GM21515 (cell line): ENCODE results near the gene ATP5ME.
A peak's percentile ranks its signal among the peaks of the same experiment; 100 is the strongest.
"Not testable (repeated sequence)": the region's sequence is repeated elsewhere in the genome, so short reads cannot be mapped to it uniquely, and the experiment has no call there.

Source experiments
- ATAC-seq: cut with Tn5 transposase; IDR thresholded peaks from one replicate; pipeline ENCODE4 v1.9.1; 2021; ENCODE audit not compliant: unreplicated experiment

The ATP5ME gene

DNA sequence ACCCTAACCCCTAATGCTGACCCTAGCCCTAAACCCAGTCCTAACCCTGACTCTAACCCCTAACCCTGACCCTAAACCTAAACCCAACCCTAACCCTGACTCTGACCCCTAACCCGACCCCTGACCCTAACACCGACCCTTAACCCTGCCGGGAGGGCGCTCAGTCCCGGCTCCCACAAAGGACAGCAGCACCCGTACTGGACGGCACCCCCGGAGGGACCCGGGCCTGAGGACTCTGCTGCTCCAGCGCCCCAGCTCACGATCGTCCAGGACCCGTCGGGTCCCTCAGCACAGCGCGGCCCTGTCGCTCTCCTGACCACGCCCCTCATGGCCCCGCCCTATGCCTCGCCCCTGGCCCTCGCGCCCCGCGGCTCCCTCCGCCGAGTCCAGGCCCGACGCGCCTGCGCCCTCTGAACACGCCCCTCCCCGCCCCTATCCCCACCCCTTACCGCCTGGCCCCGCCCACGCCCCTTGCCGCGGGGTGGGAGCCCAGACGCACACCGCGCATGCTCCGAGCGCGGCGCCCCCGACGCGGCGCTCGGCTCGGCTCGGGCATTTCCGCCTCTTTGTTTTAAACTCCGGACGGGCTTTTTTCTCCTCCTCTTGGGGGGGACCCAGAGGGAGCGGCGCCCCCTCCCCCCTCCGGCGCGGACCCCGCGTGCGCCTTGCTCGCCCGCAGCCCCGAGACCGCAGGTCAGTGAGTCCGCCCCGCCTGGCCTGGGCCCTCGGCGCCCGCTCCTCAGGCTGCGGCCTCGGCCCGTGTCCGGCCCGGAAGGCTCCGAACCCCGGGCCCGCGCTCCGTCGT is 31.4 kb upstream of the ATP5ME start, which contains the start of gene PCGF3:
TSS of gene PCGF3 (plus strand) at position 555 of the 805 bp plus-strand sequence. CDS start 27,849 bp downstream, outside the sequence.
- peak; percentile 88 for ATAC-seq

DNA sequence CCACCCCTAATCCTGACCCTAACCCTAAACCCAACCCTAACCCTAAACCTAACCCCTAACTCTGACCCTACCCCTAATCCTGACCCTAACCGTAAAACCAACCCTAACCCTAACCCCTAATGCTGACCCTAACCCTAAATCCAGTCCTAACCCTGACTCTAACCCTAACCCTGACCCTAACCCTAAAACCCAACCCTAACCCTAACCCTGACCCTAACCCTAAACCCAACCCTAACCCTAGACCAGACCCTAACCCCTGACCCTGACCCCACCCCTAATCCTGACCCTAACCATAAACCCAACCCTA is 30.8 kb upstream of the ATP5ME start:
- no peak for ATAC-seq

DNA sequence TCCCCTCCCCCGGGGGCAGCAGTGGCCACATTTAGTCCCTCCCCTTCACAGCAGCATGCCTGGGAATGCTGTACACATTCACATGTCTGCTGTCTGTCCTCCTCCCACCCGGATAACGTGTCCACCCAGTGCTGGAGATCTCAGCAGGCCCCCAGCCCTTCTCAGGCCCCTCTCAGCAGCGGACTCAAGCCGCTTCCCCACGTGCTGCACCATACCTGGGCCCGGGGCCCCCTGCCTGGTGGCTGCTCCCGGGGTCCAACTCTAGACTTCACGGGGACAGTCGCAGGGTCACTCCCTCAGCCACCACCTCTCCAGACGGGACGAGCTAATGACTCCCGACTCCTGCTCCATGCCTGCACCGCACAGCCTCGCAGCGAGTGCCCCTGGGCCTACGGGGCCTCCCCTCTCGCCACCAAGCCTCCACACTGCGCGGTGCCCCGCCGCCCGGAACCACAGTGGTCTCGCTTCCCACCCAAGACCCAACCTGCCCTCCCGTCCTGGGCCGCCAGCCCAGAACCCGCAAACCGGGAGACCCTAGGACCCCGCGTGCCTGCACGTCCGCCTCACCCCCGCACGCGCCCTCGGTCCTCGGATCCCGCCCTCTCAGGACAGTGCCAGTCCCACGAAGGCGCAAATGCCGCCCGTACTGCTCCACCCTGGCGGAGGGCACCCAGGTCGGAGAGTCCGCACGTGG is 30.3 kb upstream of the ATP5ME start:
- no peak for ATAC-seq

DNA sequence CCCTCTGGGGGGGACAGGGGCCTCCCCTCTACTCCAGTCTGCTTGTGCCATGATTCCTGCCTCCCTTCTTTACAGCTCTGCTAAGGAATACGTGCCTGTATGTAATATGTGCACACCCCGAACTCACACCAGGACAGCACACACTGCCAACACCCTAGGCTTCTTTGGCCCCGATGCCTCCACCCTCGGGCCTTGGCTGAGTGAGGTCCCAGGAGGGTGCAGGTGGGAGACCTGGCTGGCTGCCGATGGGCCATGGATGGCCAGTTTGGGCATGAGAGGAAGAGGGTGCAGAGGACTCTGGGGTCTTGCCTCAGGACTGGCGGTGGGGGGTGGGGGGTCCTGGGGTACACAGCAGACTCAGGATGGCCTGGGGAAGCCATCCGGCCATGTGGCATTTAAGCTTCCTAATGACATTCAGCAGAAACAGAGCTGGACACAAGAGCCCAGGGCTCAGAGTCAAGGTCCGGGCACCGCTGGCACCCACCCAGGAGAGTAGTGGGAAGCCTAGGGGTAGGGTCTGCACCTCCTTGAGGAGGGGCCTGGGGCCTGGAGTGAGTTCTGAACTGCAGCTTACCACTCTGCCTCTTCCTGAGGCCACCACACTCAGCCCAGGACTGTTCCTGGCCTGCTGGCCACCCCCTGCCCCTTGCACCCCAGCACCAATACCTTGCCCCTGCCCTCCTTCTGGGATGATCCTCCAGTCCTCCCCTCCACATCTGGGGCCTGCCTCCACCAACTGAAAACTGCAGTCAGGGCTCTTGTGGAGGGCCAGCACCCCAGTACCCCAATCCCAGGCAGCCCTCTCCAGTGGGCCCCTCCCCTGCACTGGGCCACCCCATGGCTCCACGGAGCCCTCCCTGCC is 29.5 kb upstream of the ATP5ME start:
- no peak for ATAC-seq

DNA sequence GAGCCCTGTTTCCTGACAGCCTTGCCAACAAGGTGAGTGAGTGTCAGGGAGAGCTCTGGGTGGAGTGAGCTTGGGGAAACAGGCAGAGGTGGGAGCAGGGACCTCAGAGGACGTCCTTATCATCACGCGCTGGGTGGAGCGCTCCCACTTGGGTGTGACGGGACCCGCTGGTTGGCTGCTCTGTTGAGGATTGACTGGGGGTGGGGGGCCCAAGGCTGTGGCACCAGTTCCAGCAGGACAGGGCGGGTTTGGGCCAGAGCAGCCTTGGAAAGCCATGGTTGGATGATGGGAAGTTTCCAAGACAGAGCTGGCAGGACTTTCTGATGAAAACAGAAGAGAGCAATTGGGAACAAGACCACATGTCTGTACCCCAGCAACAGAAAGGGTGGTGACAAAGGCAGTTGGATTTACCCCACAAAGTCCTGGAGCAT is 28.6 kb upstream of the ATP5ME start:
- ATAC-seq = no peak

DNA sequence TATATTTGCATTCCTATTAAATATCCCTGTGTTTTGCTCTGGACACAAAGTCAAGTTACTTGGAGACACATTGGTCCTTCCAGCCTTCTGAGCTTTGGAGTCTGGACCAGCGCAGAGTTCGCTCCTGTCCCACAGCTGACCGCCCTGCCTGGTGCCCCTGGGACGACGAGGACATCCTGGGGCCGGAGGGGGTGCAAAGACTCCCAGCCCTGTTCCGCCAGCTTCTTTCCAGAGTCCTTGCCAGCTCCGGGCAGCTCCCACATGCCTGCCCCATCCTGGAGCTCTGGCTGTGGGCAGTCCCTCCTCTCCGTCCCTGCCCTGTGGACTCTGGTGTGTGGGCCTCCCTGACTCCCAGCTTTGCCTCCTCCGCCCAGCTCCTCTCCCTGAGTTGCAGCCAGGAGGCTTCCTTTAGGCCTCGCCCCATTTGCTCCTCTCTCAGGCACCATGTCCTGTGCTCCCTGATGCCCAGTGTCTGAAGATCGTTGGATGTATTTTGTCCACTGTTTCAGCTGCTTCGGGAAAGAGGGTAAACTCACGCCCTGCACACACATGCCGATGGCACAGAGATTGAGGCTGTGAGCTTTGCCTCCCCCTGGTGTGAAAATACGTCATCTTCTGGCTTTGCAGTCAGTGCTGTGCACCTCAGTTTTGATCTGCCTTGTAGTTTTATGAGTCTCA is 26.6 kb upstream of the ATP5ME start:
- no peak for ATAC-seq

DNA sequence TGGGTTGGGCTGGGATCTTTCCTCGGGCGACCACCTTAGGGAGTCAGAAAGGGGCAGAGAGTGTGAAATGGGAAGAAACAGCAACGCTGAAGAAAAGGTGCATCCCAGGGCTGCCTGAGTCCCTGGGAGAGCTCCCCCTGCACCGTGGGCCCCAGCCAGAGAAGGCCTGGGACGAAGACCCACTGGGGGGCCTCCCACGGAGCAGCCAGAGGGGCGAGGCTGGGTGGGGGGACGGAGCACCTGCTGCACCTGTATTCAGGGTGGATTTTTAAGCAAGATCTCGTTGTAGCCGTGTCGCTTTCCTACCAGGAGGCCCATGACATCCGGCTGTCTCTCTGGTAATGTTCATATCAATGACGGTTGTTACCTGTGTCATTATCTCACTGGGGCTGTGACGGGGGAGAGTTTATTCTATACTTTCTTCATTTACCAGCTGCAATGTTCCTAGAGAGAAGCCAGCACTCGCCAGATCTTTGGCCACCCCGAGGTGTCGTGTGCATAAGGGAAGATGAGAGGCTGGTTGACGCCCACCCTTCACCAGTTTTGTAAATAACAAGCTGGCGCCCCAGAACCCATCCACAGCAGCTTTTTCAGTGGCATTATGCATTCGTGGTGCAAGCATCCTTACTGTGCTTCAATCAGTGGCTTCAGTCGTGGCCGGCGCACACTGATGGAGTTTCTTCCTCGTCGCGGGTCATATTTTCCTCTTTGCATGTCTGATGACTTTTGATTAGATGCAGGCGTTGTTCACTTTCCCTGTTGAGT is 25.9 kb upstream of the ATP5ME start:
- no peak for ATAC-seq

DNA sequence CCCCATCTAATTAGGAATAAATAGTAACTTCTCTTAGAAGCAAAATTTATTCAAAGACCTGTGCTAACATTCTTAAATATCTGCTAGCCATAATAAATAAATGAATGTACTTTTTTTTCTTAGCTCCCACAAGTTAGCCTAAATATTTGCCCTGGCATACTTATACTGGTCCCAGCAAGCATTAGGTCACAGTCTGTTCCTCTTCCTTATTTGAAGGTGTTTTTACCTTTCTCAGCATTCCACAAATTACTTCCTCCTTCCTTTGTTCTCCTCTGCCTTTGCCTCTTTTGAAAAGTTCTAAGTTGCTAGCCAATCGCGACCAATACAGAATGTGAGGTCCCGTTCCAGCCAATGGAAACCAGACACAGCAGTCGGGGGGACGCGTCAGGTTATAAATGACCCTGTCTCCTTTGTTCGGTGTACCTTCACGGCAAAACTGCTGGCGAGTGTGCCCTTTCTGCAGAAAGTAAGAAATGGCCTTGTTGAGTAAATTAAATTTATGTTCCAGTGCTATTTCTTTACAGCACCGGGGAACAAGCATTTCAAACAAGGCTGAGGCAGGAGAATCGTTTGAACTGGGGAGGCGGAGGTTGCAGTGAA is 20.4 kb upstream of the ATP5ME start:
- ATAC-seq = not testable (repeated sequence)

DNA sequence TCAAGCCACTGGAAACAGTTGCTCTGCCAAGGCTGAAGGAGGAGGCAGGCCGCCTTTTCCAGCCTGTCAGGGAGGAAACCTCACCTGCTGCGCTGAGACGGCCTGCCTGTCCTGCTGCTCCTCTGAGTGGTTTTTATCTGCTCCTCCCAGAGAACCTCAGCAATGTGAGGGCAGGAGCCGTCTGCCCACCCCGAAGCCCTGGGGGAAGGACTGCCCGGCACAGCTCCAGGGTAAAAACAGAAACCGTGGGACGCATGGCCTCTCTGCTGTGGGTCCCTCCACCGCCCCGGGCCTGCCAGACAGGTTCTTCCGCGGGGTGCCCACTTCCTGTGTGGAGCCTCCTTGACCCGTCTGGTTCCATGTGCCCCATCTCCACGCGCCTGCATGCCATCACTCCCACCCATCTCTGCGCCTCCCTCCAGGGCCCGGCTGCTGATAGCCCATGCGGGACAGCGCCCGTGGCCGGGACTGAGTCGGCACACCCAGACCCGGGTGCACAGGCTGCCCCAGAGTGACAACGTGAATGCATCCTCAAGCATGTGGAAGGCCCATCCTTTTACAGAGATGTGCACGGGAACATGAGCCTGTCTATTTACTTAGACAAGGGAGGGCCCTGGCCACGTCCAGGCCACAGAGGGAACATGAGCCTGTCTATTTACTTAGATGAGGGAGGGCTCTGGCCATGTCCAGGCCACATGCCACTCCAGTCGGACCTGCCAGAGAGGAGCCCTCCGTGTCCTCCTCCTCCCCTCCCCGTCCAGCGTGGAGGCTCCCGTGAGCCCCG is 18.9 kb upstream of the ATP5ME start:
- ATAC-seq = no peak

DNA sequence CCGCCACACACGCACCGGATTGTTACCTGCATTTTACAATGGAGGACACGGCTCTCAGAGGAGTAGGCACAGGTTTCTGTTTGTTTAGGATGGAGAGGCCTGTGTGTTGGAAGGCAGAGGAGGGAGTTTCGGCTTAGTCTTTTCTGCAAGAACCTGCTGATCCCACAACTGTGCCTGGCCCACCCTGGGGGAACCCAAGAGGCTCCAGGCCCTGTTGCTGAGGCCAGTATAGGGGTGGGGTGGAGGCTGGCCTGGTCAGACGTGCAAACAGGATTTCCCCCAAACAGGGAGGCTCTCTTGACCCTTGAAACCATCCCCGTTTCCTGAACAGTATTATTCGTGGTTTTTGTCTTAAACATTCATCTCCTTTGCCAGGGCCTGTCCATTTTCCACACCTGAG is 15.6 kb upstream of the ATP5ME start:
- ATAC-seq = no peak

DNA sequence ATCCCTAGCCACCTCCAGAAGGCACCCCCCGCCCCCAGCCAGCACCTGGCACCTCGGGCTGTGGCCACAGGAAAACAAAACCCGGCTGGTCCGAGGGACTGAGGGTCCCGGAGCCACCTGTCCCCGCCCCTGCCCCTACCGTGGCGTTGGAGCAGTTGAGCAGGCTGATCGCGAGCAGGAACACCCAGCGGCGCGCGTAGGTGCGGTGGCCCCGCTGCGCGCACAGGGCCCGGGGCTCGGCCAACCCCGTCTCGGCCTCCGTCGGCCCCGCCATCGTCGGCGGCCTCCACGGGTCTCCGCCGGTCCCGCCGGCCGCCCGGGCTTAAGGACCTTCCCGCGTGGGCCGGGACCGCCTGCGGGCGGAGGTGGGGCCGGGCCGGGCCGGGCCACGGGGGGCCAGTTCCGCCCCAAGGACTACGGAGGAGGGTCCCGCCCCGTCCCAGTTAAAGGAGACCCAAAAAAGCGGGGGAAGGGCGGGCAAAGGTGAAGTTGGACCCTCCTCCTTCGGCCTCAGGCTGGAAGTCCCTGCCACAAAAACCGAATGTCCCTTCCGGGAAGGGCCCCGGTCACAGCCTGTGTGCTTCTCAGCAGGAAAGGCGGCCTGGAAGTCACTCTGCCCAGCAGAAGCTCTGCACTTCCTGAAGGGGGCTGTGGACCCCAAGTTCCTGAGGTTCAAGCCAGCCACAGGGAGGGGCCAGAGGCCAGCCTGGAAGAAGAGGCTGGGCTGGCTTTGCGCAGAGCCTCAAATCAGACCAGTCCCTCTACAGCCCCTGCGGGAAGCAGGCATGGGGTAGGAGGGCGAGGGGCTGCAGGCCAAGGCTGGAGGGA is 15.0 kb upstream of the ATP5ME start, which contains the start of gene SLC49A3:
TSS of gene SLC49A3 (minus strand) at position 298 of the 828 bp plus-strand sequence. CDS start at position 274, 24 bp downstream.
- no peak for ATAC-seq

DNA sequence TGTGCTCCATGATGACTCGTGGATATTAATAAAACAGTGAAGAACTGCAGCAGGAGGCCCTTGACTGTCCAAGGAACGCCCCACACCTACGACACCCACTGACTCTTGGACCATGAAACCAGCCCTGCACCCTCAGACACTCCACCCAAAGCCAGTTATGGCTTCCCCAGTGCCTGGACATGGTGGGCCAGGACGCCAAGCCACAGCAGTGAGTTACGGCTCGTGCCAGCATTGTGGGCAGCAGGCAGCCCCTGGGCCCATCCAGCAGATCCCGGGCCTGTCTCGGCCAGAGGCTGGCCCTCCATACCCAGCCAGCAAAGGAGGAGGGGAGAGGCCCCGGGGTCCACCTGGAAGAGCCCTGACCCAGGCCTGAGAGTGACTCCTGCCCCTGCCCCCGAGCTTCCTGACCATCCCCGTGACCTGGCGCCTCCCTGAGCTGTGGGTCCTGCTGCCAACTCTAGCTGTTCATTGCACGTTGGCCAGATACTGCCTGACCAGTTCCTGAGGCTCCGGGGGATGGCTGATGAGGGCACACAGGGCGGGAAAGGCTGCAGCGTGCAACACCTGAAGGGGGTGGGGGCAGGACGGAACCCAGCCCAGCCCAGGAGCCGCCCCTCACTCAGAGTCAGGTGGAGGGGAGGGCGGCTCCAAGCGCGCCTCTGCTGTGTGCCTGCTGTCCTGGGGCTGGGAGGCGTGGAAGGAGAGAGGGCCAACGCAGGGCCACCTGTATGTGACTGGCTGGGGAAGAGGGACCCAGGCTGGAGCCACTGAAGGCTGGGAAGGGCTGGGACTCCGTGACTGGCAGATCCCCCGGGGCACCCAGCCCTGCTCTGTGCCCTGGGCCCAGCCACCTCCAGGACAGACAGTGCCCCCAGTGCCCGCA is 14.1 kb upstream of the ATP5ME start:
- ATAC-seq = no peak

DNA sequence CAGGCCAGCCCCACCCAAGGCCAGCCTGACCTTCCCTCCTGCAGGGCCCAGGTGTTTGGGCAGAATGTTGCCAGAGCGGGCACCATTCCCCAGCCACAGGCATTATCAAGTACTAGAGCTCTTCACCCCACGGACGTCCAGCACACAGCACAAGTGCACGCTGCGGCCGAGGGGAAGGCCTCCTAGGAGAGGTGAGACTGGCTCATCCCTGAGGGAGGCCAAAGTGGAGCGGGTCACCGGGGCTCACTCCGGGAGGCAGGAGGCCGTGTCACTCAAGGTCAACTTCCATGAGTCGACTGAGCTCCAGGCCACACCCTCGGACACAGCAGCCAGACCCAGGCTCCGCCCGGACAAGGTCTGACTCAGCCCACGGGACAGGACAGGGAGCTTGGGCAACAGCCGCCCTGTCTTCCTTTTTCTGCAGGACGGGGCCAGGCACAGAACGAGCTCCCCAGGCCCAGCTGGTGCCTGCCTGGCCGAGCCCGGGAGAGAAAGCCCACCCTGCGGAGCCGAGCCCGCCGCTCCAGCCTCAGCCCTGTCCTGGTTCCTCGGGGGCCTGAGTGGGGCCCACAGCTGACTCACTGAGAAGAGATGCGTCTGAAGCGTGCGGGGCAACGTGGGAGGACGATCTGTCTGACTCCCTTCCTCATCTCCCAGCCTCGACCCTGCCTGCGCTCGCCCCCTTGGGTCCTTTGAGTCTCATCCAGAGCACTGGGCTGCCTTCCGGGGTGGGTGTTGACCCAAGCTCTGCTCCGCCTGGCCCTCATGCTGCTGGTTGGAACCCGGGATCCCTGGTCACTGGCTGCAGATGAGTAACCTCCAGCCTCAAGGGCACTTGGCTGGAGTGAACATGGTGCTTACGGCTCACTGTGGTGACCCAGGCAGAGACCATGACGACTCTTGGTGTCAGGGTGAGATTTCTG is 13.2 kb upstream of the ATP5ME start:
- no peak for ATAC-seq

DNA sequence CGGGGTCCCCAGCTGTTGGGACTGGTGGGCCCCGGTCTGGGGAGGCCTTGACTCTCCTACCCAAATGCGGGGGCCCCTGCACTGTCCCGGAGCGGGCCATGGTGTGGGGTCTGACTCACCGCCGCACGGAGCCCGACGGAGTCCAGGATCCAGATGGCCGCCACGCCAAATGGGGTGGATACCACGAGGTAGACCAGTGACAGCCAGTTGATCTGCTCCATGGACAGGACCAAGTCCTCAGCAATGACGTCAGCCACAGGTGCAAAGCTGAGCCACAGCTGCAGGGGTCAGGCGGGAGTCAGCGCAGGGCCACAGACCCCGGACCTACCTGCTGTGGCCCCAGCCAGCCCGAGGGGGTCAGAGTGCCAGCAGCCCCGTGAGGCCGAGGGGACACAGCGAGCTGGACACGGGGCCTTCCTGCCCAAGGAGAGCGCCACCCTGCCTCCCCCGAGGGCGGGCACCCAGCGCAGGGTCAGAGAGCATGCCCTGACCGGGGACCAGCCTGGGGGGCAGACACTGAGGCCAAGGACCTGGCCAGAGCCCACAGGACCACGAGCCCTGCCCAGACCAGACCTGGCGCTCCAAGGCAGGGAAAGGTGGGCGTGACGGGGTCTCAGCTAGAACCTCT is 12.5 kb upstream of the ATP5ME start:
- ATAC-seq = no peak

DNA sequence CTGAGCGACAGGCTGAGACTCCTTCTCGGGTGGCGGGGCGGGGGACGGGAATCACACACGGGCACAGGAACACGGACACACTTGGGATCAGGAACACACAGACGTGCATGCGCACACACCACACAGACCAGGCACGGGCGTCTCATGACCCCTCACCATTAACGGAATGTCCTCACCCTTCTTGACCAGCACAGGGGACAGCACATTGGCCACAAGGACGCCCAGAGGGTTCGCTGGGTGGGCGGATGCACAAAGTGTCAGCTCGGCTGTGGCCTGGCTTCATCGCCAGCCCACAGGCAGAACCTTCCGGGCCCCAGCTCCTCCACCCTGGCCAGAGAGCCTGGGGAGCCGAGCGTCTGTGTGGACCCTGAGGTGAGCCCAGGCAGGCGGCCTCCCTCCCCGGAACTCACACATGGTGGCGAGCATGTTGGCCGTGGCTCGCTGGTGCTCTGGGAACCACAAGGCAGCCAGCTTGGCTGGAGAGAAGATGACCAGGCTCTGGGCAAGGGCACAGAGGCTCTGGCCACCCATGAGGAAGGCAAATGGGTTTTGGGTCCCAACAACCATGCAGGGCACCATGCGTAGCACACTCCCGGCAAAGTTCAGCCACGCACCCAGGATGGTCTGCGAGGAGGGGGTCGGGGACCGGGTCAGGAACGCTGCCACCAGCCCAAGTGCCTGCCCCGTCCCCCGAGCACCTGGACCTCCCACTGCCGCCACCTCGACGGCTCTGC is 11.8 kb upstream of the ATP5ME start:
- no peak for ATAC-seq
